ENCODE results near the gene MYRFL.

The MYRFL gene

DNA sequence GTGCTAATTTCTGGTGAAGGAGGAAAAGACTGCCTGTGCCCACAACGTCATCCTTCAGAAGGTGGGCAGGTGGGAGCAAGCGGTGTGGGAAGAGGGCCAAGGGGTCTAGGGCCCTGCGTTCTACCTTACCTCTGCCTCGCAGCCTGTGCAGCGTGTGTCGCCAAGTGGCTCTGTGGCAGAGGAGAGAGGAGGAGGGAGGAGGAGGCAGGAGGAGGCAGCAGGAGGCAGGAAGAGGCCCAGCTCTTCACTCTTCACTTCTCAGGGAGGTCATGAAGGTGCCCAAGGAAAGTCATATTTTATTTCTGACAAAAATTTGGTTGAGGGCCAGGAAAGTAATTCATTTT lies 177.9 kb downstream of the MYRFL start:
- peaks cover 8 to 13% of the 10 kb centered on the region in 2 donors for H3K4me1 ChIP-seq (ENCODE audit: control insufficient read depth in 1 of 2, insufficient read depth in 2 of 2, low read length in 2 of 2)
- H3K27me3 ChIP-seq (ENCODE audit: control insufficient read depth in 1 of 2, insufficient read depth in 2 of 2, low read length in 2 of 2): no peaks in the 10 kb centered on the region
- no peaks in the 10 kb centered on the region for H3K36me3 ChIP-seq (ENCODE audit: control insufficient read depth in 1 of 2, insufficient read depth in 2 of 2, low read length in 2 of 2)
- H3K4me3 ChIP-seq (ENCODE audit: low read depth in 1 of 2, low read length in 2 of 2): no peak overlapping the region
- H3K9ac ChIP-seq (ENCODE audit: low read depth in 1 of 2, low read length in 2 of 2): no peak overlapping the region
- H3K27ac ChIP-seq (ENCODE audit: low read depth, low read length): no peak overlapping the region
- no peaks in the 10 kb centered on the region for H3K9me3 ChIP-seq (ENCODE audit: control insufficient read depth in 1 of 2, low read length in 2 of 2)

DNA sequence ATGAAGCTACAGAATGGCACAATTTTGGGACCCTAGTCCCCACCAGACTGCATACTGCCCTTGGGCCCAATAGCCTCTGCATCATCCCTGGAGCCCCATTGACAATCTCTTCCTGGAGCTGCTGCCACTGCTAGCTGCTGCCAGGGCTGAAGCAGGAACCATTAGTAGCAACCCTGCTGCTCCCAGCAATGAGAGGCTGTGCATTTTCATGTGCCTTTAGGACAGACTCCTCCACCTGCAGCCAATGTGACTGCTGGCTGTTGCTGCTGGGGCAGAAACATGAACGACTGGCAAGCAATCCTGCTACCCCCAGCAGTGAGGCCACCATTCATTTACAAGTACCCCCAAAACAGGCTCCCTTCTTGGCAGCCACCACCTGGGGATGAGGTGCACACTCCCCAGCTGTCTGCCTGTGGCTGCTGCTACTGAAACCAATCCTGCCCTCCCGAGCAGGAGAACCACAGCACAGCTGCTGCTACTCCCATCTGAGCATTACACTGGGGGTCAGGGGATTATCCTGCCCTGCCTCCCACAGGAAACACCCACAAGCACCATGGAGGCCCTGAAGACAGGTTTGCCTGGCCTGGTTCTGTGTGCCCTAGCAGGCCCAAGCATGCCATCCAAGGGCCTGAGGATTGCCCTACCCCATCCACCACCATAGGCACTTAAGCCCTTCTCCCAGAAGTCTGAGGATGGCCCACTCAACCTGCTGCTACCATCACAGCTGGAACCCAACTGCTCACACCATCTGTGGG lies 181.0 kb downstream of the MYRFL start:
- Histone ChIP-seq H3K9me3 (ENCODE audit: control insufficient read depth in 1 of 2, low read length in 2 of 2) (peaks cover 4 to 8% of the 10 kb centered on the region in 2 donors), H3K4me3 (ENCODE audit: low read depth in 1 of 2, low read length in 2 of 2) (no peak overlapping the region)

DNA sequence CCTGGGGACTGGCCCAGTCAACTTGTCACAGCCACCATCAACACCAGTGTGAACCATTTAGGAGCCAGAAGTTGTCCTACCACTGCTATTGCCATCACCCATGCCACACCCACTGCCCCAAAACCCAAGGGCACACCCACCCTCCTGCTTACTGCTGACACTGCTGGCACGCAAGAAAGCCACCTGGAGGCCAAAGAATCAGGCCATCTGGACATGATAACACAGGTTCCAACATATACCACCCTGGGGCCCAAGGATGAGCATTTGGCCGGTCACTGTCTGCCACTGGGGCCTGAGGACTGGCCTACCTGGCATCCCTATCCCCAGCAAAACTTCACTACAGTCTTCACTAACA lies 181.6 kb downstream of the MYRFL start:
- H3K27ac ChIP-seq (ENCODE audit: low read depth, low read length): no peak overlapping the region
- H3K36me3 ChIP-seq (ENCODE audit: control insufficient read depth in 1 of 2, insufficient read depth in 2 of 2, low read length in 2 of 2): no peaks in the 10 kb centered on the region
- H3K9me3 ChIP-seq (ENCODE audit: control insufficient read depth in 1 of 2, low read length in 2 of 2): peaks cover 4 to 8% of the 10 kb centered on the region in 2 donors
- H3K4me3 ChIP-seq (ENCODE audit: low read depth in 1 of 2, low read length in 2 of 2): no peak overlapping the region
- H3K4me1 ChIP-seq (ENCODE audit: control insufficient read depth in 1 of 2, insufficient read depth in 2 of 2, low read length in 2 of 2): peaks cover 7 to 8% of the 10 kb centered on the region in 2 donors
- no peaks in the 10 kb centered on the region for H3K27me3 ChIP-seq (ENCODE audit: control insufficient read depth in 1 of 2, insufficient read depth in 2 of 2, low read length in 2 of 2)
- no peak overlapping the region for H3K9ac ChIP-seq (ENCODE audit: low read depth in 1 of 2, low read length in 2 of 2)

More for the DNA sequence above, 181.0 kb downstream of the MYRFL start:
- H3K36me3 ChIP-seq (ENCODE audit: control insufficient read depth in 1 of 2, insufficient read depth in 2 of 2, low read length in 2 of 2): no peaks in the 10 kb centered on the region
- H3K27ac ChIP-seq (ENCODE audit: low read depth, low read length): no peak overlapping the region
- no peak overlapping the region for H3K9ac ChIP-seq (ENCODE audit: low read depth in 1 of 2, low read length in 2 of 2)
- peaks cover 7 to 8% of the 10 kb centered on the region in 2 donors for H3K4me1 ChIP-seq (ENCODE audit: control insufficient read depth in 1 of 2, insufficient read depth in 2 of 2, low read length in 2 of 2)
- H3K27me3 ChIP-seq (ENCODE audit: control insufficient read depth in 1 of 2, insufficient read depth in 2 of 2, low read length in 2 of 2): no peaks in the 10 kb centered on the region

GRCh38 chr12:70007687-70008086 lies 182.7 kb downstream of the MYRFL start:
- Histone ChIP-seq H3K36me3 (ENCODE audit: control insufficient read depth in 1 of 2, insufficient read depth in 2 of 2, low read length in 2 of 2) (no peaks in the 10 kb centered on the region), H3K4me3 (ENCODE audit: low read depth in 1 of 2, low read length in 2 of 2) (no peak overlapping the region), H3K27me3 (ENCODE audit: control insufficient read depth in 1 of 2, insufficient read depth in 2 of 2, low read length in 2 of 2) (no peaks in the 10 kb centered on the region), H3K27ac (ENCODE audit: low read depth, low read length) (no peak overlapping the region), H3K9ac (ENCODE audit: low read depth in 1 of 2, low read length in 2 of 2) (no peak overlapping the region), H3K9me3 (ENCODE audit: control insufficient read depth in 1 of 2, low read length in 2 of 2) (peaks cover 4 to 8% of the 10 kb centered on the region in 2 donors), H3K4me1 (ENCODE audit: control insufficient read depth in 1 of 2, insufficient read depth in 2 of 2, low read length in 2 of 2) (peaks cover 1 to 2% of the 10 kb centered on the region in 2 donors)

Measured in duodenal mucosa (tissue), 2 donors.